KMS-11 (cell line): ENCODE measurements around the gene KIAA0930.

Experiments used
- H2AFZ ChIP-seq: fragments of 200-600 bp; sonication (generic); 2 replicates; pipeline ENCODE4 v1.6.1; 2016; ENCODE audit warnings: antibody characterized with exemption, mixed run types, low read depth
- H3K27ac ChIP-seq: fragments of 200-600 bp; sonication (generic); 2 replicates; pipeline ENCODE4 v1.6.1; 2016; ENCODE audit warnings: mild to moderate bottlenecking, mixed run types
- H3K27me3 ChIP-seq: fragments of 200-600 bp; sonication (generic); 2 replicates; pipeline ENCODE4 v1.6.1; 2017; ENCODE audit warnings: mild to moderate bottlenecking, low read depth, mixed run types, moderate library complexity; ENCODE audit not compliant: insufficient read depth
- H3K36me3 ChIP-seq: fragments of 200-600 bp; sonication (generic); 2 replicates; pipeline ENCODE4 v1.6.1; 2017; ENCODE audit warnings: mild to moderate bottlenecking, mixed run types; ENCODE audit not compliant: insufficient read depth
- H3K4me1 ChIP-seq: fragments of 200-600 bp; sonication (generic); 2 replicates; pipeline ENCODE4 v1.6.1; 2016; ENCODE audit warnings: mild to moderate bottlenecking, low read depth, mixed run types; ENCODE audit not compliant: poor library complexity, severe bottlenecking
- H3K4me2 ChIP-seq: fragments of 200-600 bp; sonication (generic); 2 replicates; pipeline ENCODE4 v1.7.0; 2016; ENCODE audit warnings: mild to moderate bottlenecking, mixed run types
- H3K4me3 ChIP-seq: fragments of 200-600 bp; sonication (generic); IDR thresholded peaks from 2 replicates; pipeline ENCODE4 v1.6.1; 2017; ENCODE audit warnings: low read depth, low read length, mixed read lengths; ENCODE audit not compliant: insufficient read depth
- H3K79me2 ChIP-seq: fragments of 200-600 bp; sonication (generic); 2 replicates; pipeline ENCODE4 v1.6.1; 2016; ENCODE audit warnings: low read depth, mixed run types; ENCODE audit not compliant: insufficient read depth
- H3K9ac ChIP-seq: fragments of 200-600 bp; sonication (generic); 2 replicates; pipeline ENCODE4 v1.6.1; 2016; ENCODE audit warnings: mild to moderate bottlenecking, mixed run types
- H4K20me1 ChIP-seq: fragments of 200-600 bp; sonication (generic); 2 replicates; pipeline ENCODE4 v1.6.1; 2016; ENCODE audit warnings: mild to moderate bottlenecking, mixed run types; ENCODE audit not compliant: insufficient read depth
- TF ChIP-seq, protein P1 (sequence below): fragments of 200-600 bp; sonication (generic); conservative IDR thresholded peaks from 2 replicates; pipeline ENCODE4 v1.6.1; 2017; ENCODE audit warnings: low read depth, mild to moderate bottlenecking, antibody characterized with exemption, low read length, moderate library complexity, mixed read lengths

KIAA0930 gene

DNA sequence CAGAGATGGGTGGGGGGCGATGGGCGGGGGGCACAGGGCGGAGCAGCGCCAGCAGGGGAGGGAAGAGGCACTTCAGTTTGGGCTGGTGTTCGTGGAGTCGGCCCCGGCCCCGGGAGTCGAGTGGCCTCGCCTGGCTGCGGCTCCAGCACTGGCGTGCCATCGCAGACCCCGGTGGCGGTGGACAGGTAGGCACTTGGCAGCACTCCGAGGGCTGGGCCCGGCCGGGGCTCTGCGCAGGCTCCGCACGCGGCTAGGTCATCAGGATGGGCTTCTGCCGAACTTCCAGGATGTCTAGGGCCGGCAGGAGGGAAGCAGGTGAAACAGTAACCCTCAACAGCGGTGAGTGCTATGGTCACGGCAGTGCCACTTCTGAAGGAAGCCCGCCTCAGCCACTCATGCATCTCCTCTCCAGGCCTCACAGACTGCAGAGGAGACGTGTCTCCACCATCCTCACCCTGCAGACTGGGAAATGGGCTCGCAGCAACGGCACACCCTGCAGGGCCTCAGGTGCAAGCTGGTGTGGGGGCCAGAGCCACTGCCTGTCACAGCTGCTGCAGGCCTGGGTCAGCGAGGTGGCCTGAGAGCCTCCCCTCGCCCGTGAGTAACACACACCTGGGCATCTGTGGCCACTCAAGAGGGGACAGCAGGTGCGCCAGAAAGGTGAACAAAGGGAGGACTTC, 43.6 kb downstream of the KIAA0930 start:
- TF ChIP-seq, protein P1, sequence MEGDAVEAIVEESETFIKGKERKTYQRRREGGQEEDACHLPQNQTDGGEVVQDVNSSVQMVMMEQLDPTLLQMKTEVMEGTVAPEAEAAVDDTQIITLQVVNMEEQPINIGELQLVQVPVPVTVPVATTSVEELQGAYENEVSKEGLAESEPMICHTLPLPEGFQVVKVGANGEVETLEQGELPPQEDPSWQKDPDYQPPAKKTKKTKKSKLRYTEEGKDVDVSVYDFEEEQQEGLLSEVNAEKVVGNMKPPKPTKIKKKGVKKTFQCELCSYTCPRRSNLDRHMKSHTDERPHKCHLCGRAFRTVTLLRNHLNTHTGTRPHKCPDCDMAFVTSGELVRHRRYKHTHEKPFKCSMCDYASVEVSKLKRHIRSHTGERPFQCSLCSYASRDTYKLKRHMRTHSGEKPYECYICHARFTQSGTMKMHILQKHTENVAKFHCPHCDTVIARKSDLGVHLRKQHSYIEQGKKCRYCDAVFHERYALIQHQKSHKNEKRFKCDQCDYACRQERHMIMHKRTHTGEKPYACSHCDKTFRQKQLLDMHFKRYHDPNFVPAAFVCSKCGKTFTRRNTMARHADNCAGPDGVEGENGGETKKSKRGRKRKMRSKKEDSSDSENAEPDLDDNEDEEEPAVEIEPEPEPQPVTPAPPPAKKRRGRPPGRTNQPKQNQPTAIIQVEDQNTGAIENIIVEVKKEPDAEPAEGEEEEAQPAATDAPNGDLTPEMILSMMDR: no peak
- H3K27me3 ChIP-seq: no peaks in the 10 kb centered on the region
- H3K4me1 ChIP-seq: no peaks in the 10 kb centered on the region
- no peak overlapping the region for H3K4me2 ChIP-seq
- no peak overlapping the region for H3K4me3 ChIP-seq
- no peak overlapping the region for H3K27ac ChIP-seq
- no peak overlapping the region for H2AFZ ChIP-seq
- no peak overlapping the region for H3K9ac ChIP-seq
- no peaks in the 10 kb centered on the region for H4K20me1 ChIP-seq
- H3K36me3 ChIP-seq: no peaks in the 10 kb centered on the region
- H3K79me2 ChIP-seq: no peaks in the 10 kb centered on the region

DNA sequence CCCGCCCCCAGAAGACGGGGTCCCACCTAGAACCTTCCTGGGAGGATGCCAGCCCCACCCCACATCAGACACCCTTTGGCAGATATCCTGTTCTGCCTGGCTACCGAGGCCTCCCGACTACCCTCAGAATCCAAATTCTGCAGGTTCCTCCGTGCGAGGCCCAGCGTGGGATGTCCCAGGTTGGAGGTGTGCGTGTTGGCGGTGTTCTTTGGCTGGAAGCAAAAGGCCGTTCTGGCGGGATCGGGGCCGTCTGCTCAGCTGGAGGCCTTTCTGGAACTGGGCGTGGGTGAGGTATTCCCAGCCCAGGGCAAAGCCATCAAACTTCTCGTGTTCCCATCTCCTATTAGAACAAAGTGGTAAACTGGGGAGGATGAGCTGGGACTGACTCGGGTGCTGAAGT, 44.4 kb downstream of the KIAA0930 start:
- no peaks in the 10 kb centered on the region for H3K4me1 ChIP-seq
- H3K27me3 ChIP-seq: no peaks in the 10 kb centered on the region
- TF ChIP-seq, protein P1: no peak
- H3K36me3 ChIP-seq: no peaks in the 10 kb centered on the region
- no peak overlapping the region for H2AFZ ChIP-seq
- no peak overlapping the region for H3K9ac ChIP-seq
- no peaks in the 10 kb centered on the region for H4K20me1 ChIP-seq
- no peaks in the 10 kb centered on the region for H3K79me2 ChIP-seq
- no peak overlapping the region for H3K4me2 ChIP-seq
- H3K27ac ChIP-seq: no peak overlapping the region
- H3K4me3 ChIP-seq: no peak overlapping the region

DNA sequence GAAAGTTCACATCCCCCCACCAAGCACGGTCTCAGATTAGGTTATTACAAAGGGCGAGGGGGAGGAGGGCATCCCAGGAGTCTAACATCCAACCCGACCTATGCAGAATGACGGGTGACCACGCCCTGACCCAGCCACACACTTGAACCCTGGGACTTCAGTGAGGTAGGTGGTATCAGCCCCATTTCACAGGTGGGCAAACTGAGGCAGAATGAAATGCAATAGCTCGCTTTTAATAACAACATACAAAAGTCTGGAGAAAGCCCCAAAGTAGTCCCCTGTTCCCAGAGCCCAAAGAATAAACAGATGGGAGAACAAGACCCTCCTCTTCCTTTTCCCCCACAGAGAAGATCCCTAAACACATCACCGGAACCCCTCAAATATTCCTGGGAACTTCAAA, 45.1 kb downstream of the KIAA0930 start:
- H2AFZ ChIP-seq: no peak overlapping the region
- no peaks in the 10 kb centered on the region for H3K36me3 ChIP-seq
- no peak overlapping the region for H3K27ac ChIP-seq
- H3K9ac ChIP-seq: no peak overlapping the region
- no peak overlapping the region for H3K4me3 ChIP-seq
- H3K79me2 ChIP-seq: no peaks in the 10 kb centered on the region
- H4K20me1 ChIP-seq: no peaks in the 10 kb centered on the region
- no peaks in the 10 kb centered on the region for H3K4me1 ChIP-seq
- no peak overlapping the region for H3K4me2 ChIP-seq
- TF ChIP-seq, protein P1: no peak
- no peaks in the 10 kb centered on the region for H3K27me3 ChIP-seq

DNA sequence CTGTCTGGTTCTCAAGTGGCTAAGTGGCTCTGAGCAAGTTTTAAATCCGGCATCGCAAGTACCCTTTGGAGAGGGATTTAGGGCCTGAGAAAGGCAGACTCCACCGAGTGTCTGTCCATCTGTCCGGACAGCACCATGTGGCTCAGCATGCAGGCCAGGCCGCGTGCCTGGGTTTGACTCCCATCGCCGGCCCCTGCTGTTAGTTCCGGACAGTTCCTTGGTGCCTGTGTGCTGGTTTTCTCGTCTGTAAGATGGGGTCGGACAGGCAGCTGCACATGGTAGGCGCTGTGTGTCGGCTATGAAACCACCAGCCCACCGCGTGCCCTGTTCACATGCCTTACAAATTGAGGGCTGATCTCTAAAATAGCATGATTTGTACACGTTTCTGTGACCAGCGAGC, 46.0 kb downstream of the KIAA0930 start:
- Histone ChIP-seq H4K20me1 (no peaks in the 10 kb centered on the region), H3K9ac (no peak overlapping the region), H3K27me3 (no peaks in the 10 kb centered on the region), H3K79me2 (no peaks in the 10 kb centered on the region), H3K4me1 (no peaks in the 10 kb centered on the region), H3K36me3 (no peaks in the 10 kb centered on the region), H3K4me3 (no peak overlapping the region), H2AFZ (no peak overlapping the region), H3K27ac (no peak overlapping the region), H3K4me2 (no peak overlapping the region)
- TF ChIP-seq, protein P1: no peak
